CD4-positive, alpha-beta T cell treated with Interleukin-4 for 1 hour (primary cell): ENCODE measurements around the gene LDLRAD4.

ENCODE experiments used
- DNase-seq, 2 donors: peaks; one replicate each; pipeline ENCODE4 v3.0.0-alpha.2; 2020 to 2022

LDLRAD4 gene

GRCh38 chr18:13500869-13501542, 282.4 kb downstream of the LDLRAD4 start:
- DNase-seq = no peak

- no peak for DNase-seq
Observed at GRCh38 chr18:13501543-13501887, 283.0 kb downstream of the LDLRAD4 start.

- no peak for DNase-seq
Observed at GRCh38 chr18:13501891-13502290, 283.3 kb downstream of the LDLRAD4 start.

- no peak for DNase-seq
Observed at GRCh38 chr18:13502585-13502984, 284.0 kb downstream of the LDLRAD4 start.

- no peak for DNase-seq
Observed at GRCh38 chr18:13503836-13504235, 285.3 kb downstream of the LDLRAD4 start.

- no peak for DNase-seq
Observed at GRCh38 chr18:13505780-13506345, 287.3 kb downstream of the LDLRAD4 start.

GRCh38 chr18:13510594-13510993, 292.0 kb downstream of the LDLRAD4 start:
- no peak for DNase-seq

- no peak for DNase-seq
Observed at GRCh38 chr18:13511961-13512577, 293.5 kb downstream of the LDLRAD4 start.

GRCh38 chr18:13513021-13513420, 294.5 kb downstream of the LDLRAD4 start:
- no peak for DNase-seq

GRCh38 chr18:13513481-13513880, 294.9 kb downstream of the LDLRAD4 start:
- no peak for DNase-seq

- DNase-seq = no peak
Observed at GRCh38 chr18:13514558-13514957, 296.0 kb downstream of the LDLRAD4 start.

GRCh38 chr18:13516855-13517254, 298.3 kb downstream of the LDLRAD4 start:
- no peak for DNase-seq

- DNase-seq = no peak
Observed at GRCh38 chr18:13517369-13517768, 298.8 kb downstream of the LDLRAD4 start.

- no peak for DNase-seq
Observed at GRCh38 chr18:13518382-13518781, 299.8 kb downstream of the LDLRAD4 start.

GRCh38 chr18:13520306-13520705, 301.7 kb downstream of the LDLRAD4 start:
- DNase-seq = no peak

- no peak for DNase-seq
Observed at GRCh38 chr18:13520741-13521140, 302.2 kb downstream of the LDLRAD4 start.

GRCh38 chr18:13521418-13521817, 302.9 kb downstream of the LDLRAD4 start:
- no peak for DNase-seq

- no peak for DNase-seq
Observed at GRCh38 chr18:13522256-13522655, 303.7 kb downstream of the LDLRAD4 start.

- DNase-seq = no peak
Observed at GRCh38 chr18:13522861-13523660, 304.5 kb downstream of the LDLRAD4 start.

GRCh38 chr18:13524054-13524453, 305.5 kb downstream of the LDLRAD4 start:
- DNase-seq = no peak

GRCh38 chr18:13524811-13525210, 306.3 kb downstream of the LDLRAD4 start:
- DNase-seq = no peak

- no peak for DNase-seq
Observed at GRCh38 chr18:13525381-13526029, 306.9 kb downstream of the LDLRAD4 start.

- no peak for DNase-seq
Observed at GRCh38 chr18:13526519-13526918, 308.0 kb downstream of the LDLRAD4 start.
